GM23248 (cell line): Measurements from ENCODE around the gene CPN2. TPM values are rescaled to one million over a fixed set of nuclear protein-coding genes. Genes with fewer than 3 reads are reported as not detected.

Source experiments
- DNase-seq: peaks from one replicate; pipeline ENCODE4 v3.0.0-alpha.2; 2015
- H2AFZ ChIP-seq: fragments of 200-600 bp; sonication (generic); 2 replicates; pipeline ENCODE4 v1.6.1; 2016; ENCODE audit warnings: antibody characterized with exemption
- H3F3A ChIP-seq: fragments of 200-600 bp; sonication (generic); 2 replicates; pipeline ENCODE4 v1.6.1; 2016; ENCODE audit warnings: mild to moderate bottlenecking, antibody characterized with exemption, mixed run types; ENCODE audit not compliant: insufficient read depth
- H3K27ac ChIP-seq: fragments of 200-600 bp; sonication (generic); 2 replicates; pipeline ENCODE4 v1.5.1; 2016; ENCODE audit warnings: mild to moderate bottlenecking
- H3K27me3 ChIP-seq: fragments of 200-600 bp; sonication (generic); replicated peaks from 2 replicates; pipeline ENCODE4 v1.6.1; 2016; ENCODE audit warnings: mild to moderate bottlenecking; ENCODE audit not compliant: insufficient read depth
- H3K36me3 ChIP-seq: fragments of 200-600 bp; sonication (generic); 2 replicates; pipeline ENCODE4 v1.6.1; 2016; ENCODE audit warnings: low read depth, mild to moderate bottlenecking
- H3K4me1 ChIP-seq: fragments of 200-600 bp; sonication (generic); 2 replicates; pipeline ENCODE4 v1.6.1; 2016; ENCODE audit warnings: mild to moderate bottlenecking; ENCODE audit not compliant: insufficient read depth
- H3K4me2 ChIP-seq: fragments of 200-600 bp; sonication (generic); one replicate; pipeline ENCODE4 v1.6.1; 2016; ENCODE audit warnings: mild to moderate bottlenecking; ENCODE audit not compliant: unreplicated experiment
- H3K4me3 ChIP-seq: fragments of 200-600 bp; sonication (generic); 2 replicates; pipeline ENCODE4 v1.5.1; 2016; ENCODE audit warnings: mild to moderate bottlenecking
- H3K79me2 ChIP-seq: fragments of 200-600 bp; sonication (generic); 2 replicates; pipeline ENCODE4 v1.6.1; 2016; ENCODE audit warnings: mild to moderate bottlenecking; ENCODE audit not compliant: insufficient read depth
- H3K9ac ChIP-seq: fragments of 200-600 bp; sonication (generic); 2 replicates; pipeline ENCODE4 v1.6.1; 2016; ENCODE audit warnings: mild to moderate bottlenecking
- H3K9me2 ChIP-seq: fragments of 200-600 bp; sonication (generic); 2 replicates; pipeline ENCODE4 v1.6.1; 2016; ENCODE audit warnings: mixed run types, mild to moderate bottlenecking, moderate library complexity; ENCODE audit not compliant: insufficient read depth
- H3K9me3 ChIP-seq: fragments of 200-600 bp; sonication (generic); one replicate; pipeline ENCODE4 v1.6.1; 2017; ENCODE audit warnings: low read depth
- H4K20me1 ChIP-seq: fragments of 200-600 bp; sonication (generic); 2 replicates; pipeline ENCODE4 v1.6.0; 2016; ENCODE audit not compliant: insufficient read depth
- EZH2 ChIP-seq: fragments of 200-600 bp; sonication (generic); IDR thresholded peaks from 2 replicates; pipeline ENCODE4 v1.6.1; 2018; ENCODE audit warnings: antibody characterized with exemption, mild to moderate bottlenecking; ENCODE audit not compliant: insufficient read depth, poor library complexity, severe bottlenecking
- EZH2phosphoT487 ChIP-seq: fragments of 200-600 bp; sonication (generic); IDR thresholded peaks from 2 replicates; pipeline ENCODE4 v1.6.1; 2018; ENCODE audit warnings: antibody characterized with exemption, moderate library complexity, mild to moderate bottlenecking, low read depth; ENCODE audit not compliant: insufficient read depth
- WGBS, 2 experiments: methylation state at CpG; one replicate each; pipeline ENCODE4 v1.1.6; 2015 to 2017; ENCODE audit warnings: low lambda C conversion rate in 2 of 2, low coverage in 1 of 2; ENCODE audit errors: missing lambda C conversion rate in 2 of 2; 5-methylcytosine and 5-hydroxymethylcytosine counted together
- in situ Hi-C: fragments of 300-500 bp; cut with MboI; formaldehyde crosslinking; loops from 2 replicates; pipeline ENCODE4 v1.15.0; 2020
- polyA plus RNA-seq: library from polyadenylated mRNA; unstranded; fragments of >200 nt; fragmentation: Nextera tagmentation; extraction: Ambion mirVana; gene quantifications from 2 replicates; pipeline ENCODE4 v1.2.1, GENCODE V29; 2016
- total RNA-seq: library from RNA; depleted of rRNA; stranded (reverse); fragments of >200 nt; shearing (Covaris generic); gene quantifications from 2 replicates; pipeline ENCODE4 v1.2.3, GENCODE V29; 2014

Gene CPN2
- total and polyA plus RNA-seq, 2 experiments from 2014 or later, result not detected

DNA sequence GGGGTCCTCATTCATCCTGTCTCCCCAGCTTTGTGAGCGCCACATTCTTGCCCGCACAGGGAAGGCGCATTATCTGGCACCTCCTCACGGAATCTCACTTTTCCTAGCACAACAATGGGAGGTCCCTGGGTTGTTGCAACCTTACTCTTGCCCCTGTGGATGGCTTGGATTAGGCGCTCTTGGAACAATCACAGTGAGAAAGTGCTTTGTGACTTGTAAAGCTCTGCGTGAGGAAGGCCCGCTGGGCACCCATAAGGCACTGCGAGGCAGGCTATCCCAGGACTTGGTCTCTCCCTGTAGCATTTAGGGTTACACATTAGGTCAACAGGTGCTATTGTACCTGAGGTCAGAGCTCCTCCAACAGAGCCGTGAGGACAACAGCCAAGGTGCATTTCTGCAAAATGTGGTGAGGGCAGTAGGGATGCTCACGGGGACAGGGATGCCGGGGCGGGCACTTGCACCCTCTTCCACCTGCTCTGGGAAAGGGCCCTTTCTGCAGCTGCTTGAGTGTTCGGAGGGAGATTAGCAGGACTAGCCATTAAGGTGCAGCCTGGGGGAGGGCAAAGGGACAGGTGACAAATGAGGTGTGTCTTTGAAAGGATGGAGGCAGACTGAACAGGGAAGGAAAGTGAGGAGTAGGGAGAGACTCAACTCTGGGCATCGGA, 32.3 kb upstream of the CPN2 start:
- H3K4me1 ChIP-seq, result no peaks in the 10 kb centered on the region
- peaks cover 4% of the 10 kb centered on the region; the same call in 1 of the 2 replicates for H3K27me3 ChIP-seq
- H2AFZ ChIP-seq, result no peak overlapping the region
- no peaks in the 10 kb centered on the region for H3K36me3 ChIP-seq
- H3K9me3 ChIP-seq, result no peaks in the 10 kb centered on the region
- no peak overlapping the region for H3K4me3 ChIP-seq
- TF ChIP-seq EZH2phosphoT487, result no peak
- TF ChIP-seq EZH2, result no peak
- 87 to 90% methylated on average over 14 of the region's 14 CpGs for WGBS, 2 experiments
- H3K9me2 ChIP-seq, result no peaks in the 10 kb centered on the region
- H4K20me1 ChIP-seq, result no peaks in the 10 kb centered on the region
- in situ Hi-C loops, result no loop called here
- no peak overlapping the region for H3K27ac ChIP-seq
- no peaks in the 10 kb centered on the region for H3F3A ChIP-seq
- no peaks in the 10 kb centered on the region for H3K79me2 ChIP-seq
- no peak overlapping the region for H3K9ac ChIP-seq
- no peak for DNase-seq
- H3K4me2 ChIP-seq, result no peak overlapping the region

DNA sequence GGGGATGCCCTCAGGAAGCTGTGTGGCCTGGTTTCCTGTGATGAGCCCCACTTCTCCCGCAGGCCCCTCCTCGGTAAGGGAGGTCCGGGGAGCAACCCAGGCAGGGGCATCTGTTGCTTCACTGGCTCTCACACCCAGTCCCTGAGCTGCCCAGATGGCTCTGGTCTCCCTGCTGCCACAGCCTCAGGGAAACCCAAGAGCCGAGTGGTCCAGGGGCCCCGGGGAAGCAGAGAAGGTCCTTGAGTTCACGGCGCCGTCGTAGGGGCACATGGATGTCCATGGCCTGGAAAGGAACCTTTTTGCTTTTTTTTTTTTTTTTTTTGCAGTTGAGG, 31.7 kb upstream of the CPN2 start:
- Histone ChIP-seq H3K27ac (no peak overlapping the region), H3K4me2 (no peak overlapping the region), H3K79me2 (no peaks in the 10 kb centered on the region), H3K9me3 (no peaks in the 10 kb centered on the region), H3K36me3 (no peaks in the 10 kb centered on the region), H3F3A (no peaks in the 10 kb centered on the region), H3K9ac (no peak overlapping the region), H2AFZ (no peak overlapping the region), H3K27me3 (peaks cover 4% of the 10 kb centered on the region; the same call in 1 of the 2 replicates), H3K4me3 (no peak overlapping the region), H3K9me2 (no peaks in the 10 kb centered on the region), H4K20me1 (no peaks in the 10 kb centered on the region), H3K4me1 (no peaks in the 10 kb centered on the region)
- TF ChIP-seq EZH2phosphoT487 (no peak), EZH2 (no peak)
- WGBS, 2 experiments, result 86 to 87% methylated on average over 9 of the region's 9 CpGs
- no peak for DNase-seq
- in situ Hi-C loops, result no loop called here

DNA sequence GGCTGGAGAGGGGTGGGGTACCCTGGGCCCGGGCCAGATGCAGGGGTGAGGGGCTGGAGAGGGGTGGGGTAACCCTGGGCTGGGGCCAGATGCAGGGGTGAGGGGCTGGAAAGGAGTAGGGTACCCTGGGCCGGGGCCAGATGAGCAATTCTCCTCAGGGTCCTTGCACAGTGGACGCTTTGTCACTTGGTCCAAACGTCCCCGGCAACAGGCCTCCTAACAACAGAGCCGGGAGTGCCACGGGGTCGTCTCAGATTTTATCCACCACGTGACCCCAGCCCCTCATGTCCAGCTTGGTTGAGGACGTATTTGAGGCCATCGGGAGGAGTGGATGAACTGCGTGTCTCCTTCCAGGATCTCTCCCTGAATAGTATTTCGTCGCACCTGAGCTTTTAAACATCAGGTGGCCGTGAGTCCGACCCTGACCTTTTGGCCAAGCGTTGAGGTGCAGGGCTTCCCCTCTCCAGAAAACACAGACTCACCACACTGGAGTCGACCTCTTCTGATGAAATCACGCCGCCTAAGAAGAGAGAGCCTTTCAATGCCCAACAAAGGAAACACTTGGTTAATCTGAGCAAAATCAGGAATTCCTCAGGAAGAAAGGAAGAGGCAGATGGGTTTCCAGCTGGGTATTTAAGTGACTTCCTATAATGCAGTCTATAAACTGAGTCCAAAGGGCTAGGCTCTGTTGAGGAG, 31.2 kb upstream of the CPN2 start:
- Histone ChIP-seq H3K4me3 (no peak overlapping the region), H3K36me3 (no peaks in the 10 kb centered on the region), H3K4me1 (no peaks in the 10 kb centered on the region; the same call in 1 of the 2 replicates), H3K9ac (no peak overlapping the region), H3K27ac (no peak overlapping the region), H3K9me3 (no peaks in the 10 kb centered on the region), H3K79me2 (no peaks in the 10 kb centered on the region), H3K27me3 (peaks cover 4% of the 10 kb centered on the region; the same call in 1 of the 2 replicates), H2AFZ (no peak overlapping the region), H3K4me2 (no peak overlapping the region), H3K9me2 (no peaks in the 10 kb centered on the region), H3F3A (no peaks in the 10 kb centered on the region), H4K20me1 (no peaks in the 10 kb centered on the region)
- 89 to 92% methylated on average over 17 to 20 of the region's 20 CpGs for WGBS, 2 experiments
- no peak for DNase-seq
- TF ChIP-seq EZH2phosphoT487 (no peak), EZH2 (no peak)
- in situ Hi-C loops, result no loop called here

DNA sequence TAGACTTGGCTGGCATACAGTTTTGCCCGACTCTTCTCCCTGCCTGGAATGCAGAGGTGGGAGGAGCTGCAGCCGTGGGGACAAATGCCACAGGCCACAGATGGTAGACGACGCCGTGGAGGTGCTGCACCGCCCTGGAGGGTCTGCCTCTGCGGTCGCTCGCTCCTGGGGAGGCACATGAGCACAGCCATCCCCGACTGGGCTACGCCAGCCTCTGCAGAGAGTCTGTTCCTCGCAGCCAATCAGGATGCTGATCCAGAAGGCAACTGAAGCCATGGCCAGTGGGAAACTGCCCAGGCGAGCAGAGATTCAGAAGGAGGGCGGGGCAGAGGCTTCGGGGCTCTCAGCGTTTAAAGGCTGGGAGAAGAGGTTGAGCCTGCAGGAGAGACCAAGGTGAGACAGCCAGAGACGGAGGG, 30.3 kb upstream of the CPN2 start:
- no peak overlapping the region for H3K4me3 ChIP-seq
- no peak overlapping the region for H3K9ac ChIP-seq
- no peak for DNase-seq
- H3K4me1 ChIP-seq, result no peaks in the 10 kb centered on the region; the same call in 1 of the 2 replicates
- no peaks in the 10 kb centered on the region for H3F3A ChIP-seq
- H3K9me3 ChIP-seq, result no peaks in the 10 kb centered on the region
- TF ChIP-seq EZH2 (no peak), EZH2phosphoT487 (no peak)
- no peak overlapping the region for H3K27ac ChIP-seq
- no peaks in the 10 kb centered on the region for H3K9me2 ChIP-seq
- H4K20me1 ChIP-seq, result no peaks in the 10 kb centered on the region
- WGBS, 2 experiments, result 58 to 60% methylated on average over 17 of the region's 17 CpGs
- H3K79me2 ChIP-seq, result no peaks in the 10 kb centered on the region
- H3K36me3 ChIP-seq, result no peaks in the 10 kb centered on the region
- no peak overlapping the region for H3K4me2 ChIP-seq
- no peak overlapping the region for H2AFZ ChIP-seq
- in situ Hi-C loops, result no loop called here
- H3K27me3 ChIP-seq, result peaks cover 4% of the 10 kb centered on the region; the same call in 1 of the 2 replicates
